T-helper 1 cell (primary cell): Measurements from ENCODE around the gene CTSV.
"Not testable (repeated sequence)": the region's sequence is repeated elsewhere in the genome, so short reads cannot be mapped to it uniquely, and the experiment has no call there.

Experiments used
- DNase-seq, 5 donors: peaks; one replicate each; pipeline ENCODE4 v3.0.0-alpha.2; 2012 to 2020
- total RNA-seq, 4 donors: gene quantifications; one replicate each; lab custom pipeline; 2026; lab: John Stamatoyannopoulos, UW

CTSV gene
- 0.47 to 1.8 (median 1.4) reads per million in 4 donors for total RNA-seq

- DNase-seq: peak; percentile 28 to 86 (median 58)
These were observed at the start of gene CTSV for GRCh38 chr9:97038611-97039513. CTSV (minus strand) TSS chr9:97039142; CDS start chr9:97038043, 1,099 bp downstream.

DNA sequence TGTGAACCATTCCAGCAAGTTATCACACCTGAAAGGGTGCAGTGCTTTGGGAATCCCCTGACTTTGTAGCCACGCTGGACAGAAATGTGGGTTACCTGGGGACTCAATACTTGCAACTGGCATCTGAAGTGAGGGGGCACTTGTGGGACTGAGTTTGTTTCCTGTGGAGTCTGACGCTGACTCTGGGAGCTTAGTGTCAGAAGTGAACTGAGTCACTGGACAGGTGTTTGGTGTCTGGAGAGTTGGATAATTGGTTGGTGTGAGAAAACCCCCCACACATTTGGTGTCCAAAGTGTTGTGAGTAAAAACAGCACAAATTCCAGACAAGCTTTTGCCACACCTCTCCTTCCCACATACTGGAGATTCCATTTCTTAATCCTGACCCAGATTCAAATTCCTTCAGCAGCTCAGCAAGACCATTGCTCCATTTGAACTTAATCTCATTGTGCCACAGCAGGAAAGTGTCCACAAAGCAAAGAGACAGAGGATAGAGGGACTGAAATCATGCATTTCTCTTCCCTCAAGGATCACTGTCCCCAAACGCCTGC, 48.8 kb upstream of the CTSV start:
- DNase-seq: not testable (repeated sequence)

DNA sequence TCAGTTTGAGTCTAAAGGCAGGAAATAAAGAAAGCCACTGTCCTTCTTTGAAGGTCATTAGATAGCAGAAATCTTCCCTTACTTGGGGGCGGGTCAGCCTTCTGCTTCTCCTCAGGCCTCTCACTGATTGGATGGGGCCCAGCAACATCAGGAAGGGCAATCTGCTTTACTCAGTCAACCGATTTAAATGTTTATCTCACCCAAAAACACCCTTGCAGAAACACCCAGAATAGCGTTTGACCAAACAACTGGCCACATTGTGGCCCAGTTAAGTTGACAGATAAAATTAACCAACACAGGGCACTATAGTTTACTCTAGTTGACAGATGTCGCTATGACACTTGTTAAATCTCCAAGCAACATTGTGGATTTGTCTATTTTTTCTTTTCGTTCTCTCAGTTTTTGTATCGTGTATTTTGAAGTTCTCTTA, 45.6 kb upstream of the CTSV start:
- not testable (repeated sequence) for DNase-seq

DNA sequence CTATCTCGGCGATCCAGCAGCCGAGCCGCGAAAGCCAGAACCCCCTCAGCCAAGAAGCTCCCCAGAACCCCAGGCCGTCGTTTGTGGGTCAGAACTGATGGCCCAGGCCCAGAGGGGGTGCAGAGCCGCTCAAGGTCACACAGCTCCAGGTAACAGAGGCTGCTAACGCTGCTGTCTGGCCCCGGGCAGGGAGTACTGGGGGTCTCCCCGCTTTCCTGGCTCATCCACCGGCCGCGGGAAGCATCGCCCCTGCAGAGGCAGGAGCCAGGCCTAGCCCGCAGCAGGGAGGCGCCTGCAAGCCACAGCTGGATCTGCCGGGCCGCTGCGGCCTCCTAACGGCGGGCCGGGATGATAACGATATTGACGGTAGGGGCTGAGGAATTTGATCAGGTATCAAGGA, 39.4 kb upstream of the CTSV start:
- no peak for DNase-seq

GRCh38 chr9:97077452-97078295, 38.7 kb upstream of the CTSV start:
- no peak for DNase-seq

- not testable (repeated sequence) for DNase-seq
These were observed 37.9 kb upstream of the CTSV start for GRCh38 chr9:97076731-97077451.

DNA sequence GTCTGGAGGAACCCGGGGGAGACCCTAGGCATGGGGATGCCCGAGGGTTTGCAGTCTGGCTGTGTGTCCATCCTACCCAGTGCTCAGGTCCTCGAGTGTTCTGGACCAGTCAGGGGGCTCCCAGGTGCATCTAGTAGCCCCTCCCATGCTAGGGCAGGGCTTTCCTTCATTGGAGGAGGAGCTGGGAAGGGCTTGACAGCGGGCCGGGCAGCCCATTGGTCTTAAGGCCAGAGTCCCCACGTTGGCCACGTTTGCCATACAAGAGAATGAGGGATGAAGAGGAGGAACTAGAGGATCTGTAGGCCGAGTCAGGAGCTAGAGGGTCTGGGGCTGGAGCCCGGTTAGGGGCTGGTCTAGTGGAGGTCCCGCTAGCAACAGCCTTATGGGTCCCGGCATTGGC, 37.3 kb upstream of the CTSV start:
- no peak for DNase-seq

GRCh38 chr9:97075289-97075985, 36.5 kb upstream of the CTSV start:
- DNase-seq: no peak

DNA sequence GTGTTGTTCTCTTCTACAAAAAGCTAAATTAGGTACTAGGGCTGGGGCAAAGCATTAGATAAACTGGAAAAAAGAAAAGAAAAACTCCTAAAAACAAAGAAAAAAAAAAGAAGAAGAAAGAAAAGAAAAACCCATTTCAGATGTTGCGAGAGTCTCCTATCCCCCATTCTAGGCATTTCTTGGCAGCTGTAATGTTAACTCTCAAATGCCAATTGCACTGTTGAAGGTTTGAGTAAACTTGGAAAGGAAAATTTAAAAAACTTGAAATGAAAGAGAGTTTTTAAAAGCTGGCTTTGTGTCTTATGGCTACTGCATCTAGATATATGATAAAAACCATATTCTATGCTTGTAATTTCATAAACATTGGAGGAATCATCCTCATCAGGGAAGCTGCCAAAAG, 34.6 kb upstream of the CTSV start:
- no peak for DNase-seq

GRCh38 chr9:97072285-97072776, 33.4 kb upstream of the CTSV start:
- DNase-seq: no peak

DNA sequence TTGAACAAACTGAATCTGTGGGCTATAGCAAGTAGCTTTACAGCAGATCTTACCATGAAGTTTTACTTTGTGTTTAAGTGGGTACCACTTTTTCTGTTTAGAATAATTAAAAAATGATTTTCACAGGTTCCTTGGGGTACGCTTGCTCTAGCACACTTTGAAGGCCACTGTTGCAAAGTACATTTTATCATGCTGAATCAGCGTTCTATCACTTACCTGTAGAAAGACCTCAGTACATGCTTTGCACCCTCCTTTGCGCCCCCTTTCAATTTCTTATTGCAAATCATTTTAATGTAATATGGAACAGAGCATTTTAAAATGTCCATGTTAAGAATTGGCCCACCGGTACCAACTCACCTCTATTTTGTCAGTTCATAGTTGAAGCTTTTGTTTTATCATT, 31.4 kb upstream of the CTSV start:
- not testable (repeated sequence) for DNase-seq

DNA sequence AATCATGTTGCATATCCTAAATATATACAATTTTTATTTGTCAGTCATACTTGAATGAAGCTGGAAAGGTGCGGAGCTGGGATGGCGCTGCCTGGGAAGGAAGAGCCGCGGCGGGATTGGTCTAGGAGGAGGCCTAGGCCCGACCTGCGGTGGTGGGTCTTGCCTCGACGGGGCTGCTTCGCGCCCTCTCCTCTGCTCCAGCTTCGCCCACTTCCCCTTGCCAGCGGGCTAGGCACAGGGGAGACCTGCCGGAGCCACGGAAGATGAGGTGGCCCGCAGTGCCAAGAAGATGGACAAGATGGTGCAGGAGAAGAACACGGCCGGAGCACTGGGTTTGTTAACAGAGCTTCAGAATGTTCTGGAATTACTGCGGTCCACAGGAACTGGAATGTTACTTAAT, 28.5 kb upstream of the CTSV start:
- DNase-seq: no peak

DNA sequence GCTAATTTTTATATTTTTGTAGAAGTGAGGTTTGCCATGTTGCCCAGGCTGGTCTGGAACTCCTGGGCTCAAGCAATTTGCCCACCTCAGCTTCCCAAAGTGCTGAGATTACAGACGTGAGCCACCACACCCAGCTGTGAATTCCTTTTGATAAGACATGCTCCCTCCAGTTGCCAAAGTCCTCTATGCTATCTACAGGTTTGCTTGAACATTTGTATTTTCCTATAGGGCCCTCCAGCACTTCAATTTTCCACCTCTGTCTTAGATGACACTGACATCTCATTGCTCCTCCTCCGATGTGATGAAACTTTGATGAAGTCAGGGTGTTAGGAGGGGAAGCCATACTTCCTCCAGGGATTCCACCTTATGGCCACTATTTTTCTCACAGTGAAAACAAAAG, 25.2 kb upstream of the CTSV start:
- DNase-seq: no peak

DNA sequence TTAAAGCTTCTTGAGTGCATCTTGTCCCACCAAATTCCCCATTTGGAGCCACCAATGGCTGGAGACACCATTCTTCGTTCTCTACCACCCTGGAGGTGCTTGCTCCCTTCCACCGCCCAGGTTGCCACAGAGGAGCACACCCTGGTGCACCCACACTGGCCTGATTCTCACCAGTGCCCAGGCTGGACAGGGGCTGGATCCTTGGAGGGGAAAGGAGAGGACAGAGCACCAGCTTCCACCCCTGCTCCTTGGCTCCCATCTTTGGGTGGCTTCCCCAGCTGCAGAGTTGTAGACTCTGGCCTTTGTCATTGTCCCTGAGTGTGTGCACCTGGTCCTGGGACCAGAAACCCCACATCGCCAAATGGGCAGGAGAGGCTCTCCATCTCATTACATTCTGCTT, 21.9 kb upstream of the CTSV start:
- DNase-seq: no peak

DNA sequence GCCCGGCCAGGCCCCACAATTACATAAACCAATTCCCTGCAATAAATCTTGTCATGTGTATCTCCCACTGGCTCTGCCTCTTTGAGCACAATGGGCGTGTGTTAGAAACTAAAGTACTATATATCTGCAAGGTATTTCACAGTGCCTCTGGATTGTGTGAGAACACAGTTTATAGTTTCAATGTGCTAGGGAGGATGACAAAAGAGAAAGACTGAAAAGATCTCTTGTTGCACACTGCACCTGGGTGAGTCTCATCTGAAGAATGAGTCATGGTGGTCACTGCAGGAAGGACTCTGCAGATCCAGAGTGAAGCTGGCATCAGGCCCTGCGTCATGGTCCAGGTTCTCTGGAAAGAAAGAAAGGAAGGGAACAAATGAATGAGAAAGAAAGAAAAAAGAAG, 20.7 kb upstream of the CTSV start:
- DNase-seq: no peak

- DNase-seq: no peak
These were observed 18.7 kb upstream of the CTSV start for GRCh38 chr9:97057651-97058050.

- not testable (repeated sequence) for DNase-seq
These were observed 16.9 kb upstream of the CTSV start for GRCh38 chr9:97055891-97056290.

GRCh38 chr9:97053717-97054116, 14.8 kb upstream of the CTSV start:
- DNase-seq: no peak

DNA sequence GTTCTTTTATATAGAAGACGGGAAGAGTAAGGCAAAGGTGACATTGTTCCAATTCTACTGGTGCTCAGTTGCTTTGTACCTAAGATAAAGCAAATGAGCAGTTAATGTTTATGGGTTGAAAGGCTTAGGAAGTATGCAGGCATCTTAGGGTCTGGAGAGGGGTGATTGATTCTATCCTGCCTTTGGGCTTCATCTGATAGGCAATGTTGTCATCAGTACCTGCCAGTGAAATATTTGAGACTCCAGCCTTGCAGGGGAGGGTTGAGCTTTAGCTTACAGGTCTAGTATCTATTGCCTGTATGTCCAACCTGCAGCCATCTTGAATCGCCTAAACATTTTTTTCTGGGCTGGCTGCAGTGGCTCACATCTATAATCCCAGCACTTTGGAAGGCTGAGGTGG, 13.8 kb upstream of the CTSV start:
- no peak for DNase-seq

GRCh38 chr9:97046228-97046627, 7.3 kb upstream of the CTSV start:
- no peak for DNase-seq

DNA sequence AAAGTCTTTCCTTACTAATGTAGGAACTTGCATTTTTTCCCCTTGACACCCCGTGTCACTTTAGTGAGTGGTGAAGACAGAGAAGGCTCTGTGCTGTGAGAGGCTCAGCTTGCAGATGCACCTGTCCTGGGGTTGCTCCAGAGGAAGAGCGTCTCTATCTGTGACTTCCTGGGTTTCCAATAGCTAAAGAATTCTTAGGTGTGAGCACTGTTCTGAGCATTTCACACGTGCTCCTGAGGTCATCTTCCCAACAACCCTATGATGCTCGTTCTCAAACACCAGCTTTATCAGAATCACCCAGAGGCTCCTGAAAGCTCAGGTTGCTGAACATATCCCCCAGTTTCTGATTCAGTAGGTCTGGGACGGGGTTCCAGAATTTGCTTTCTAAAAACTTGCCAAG, 6.4 kb upstream of the CTSV start:
- no peak for DNase-seq

- DNase-seq: no peak
These were observed 3.0 kb upstream of the CTSV start for GRCh38 chr9:97041898-97042297.
